Esophagus muscularis mucosa (tissue), 3 donors: Measurements from ENCODE around the gene MRPL32.

ENCODE experiments used
- CTCF ChIP-seq, 3 experiments: fragments of 200-600 bp in 2 of 3; fragments of 450-650 bp in 1 of 3; sonication (generic) in 2 of 3; IDR thresholded peaks; one replicate each; pipeline ENCODE4 v1.5.1; 2017 to 2019; ENCODE audit warnings: antibody characterized with exemption in 3 of 3, mild to moderate bottlenecking in 2 of 3, moderate library complexity in 1 of 3
- POLR2AphosphoS5 ChIP-seq, 2 donors: sonication (generic); formaldehyde crosslinking; IDR thresholded peaks; one replicate each; pipeline ENCODE4 v1.6.1; 2017; ENCODE audit warnings: antibody characterized with exemption in 2 of 2

- TF ChIP-seq CTCF (IDR thresholded peaks at IDR 0.05), result no peak
- TF ChIP-seq POLR2AphosphoS5 (IDR thresholded peaks at IDR 0.05), result no peak
Measured at GRCh38 chr7:42907316-42907715, 24.9 kb upstream of the MRPL32 start.
